H1 (cell line): ENCODE data around the gene CLEC10A. TPM values are rescaled to one million over a fixed set of nuclear protein-coding genes. Genes with fewer than 3 reads are reported as not detected.
A peak's percentile ranks its signal among the peaks of the same experiment; 100 is the strongest.

Experiments
- CTCF ChIA-PET: fragments of 300-600 bp; sonication (Branson Sonifier 250); formaldehyde crosslinking; loops from one replicate; lab custom pipeline; 2021; ENCODE audit not compliant: partially characterized antibody; lab: Charles Lee
- POLR2A ChIA-PET: fragments of 300-600 bp; sonication (Branson Sonifier 250); formaldehyde crosslinking; loops from one replicate; lab custom pipeline; 2021; ENCODE audit warnings: inconsistent platforms; ENCODE audit not compliant: partially characterized antibody; lab: Charles Lee
- DNase-seq, 2 experiments: peaks; one replicate each; pipeline versions ENCODE4 v3.0.0 to v3.0.0-alpha.2; 2010 to 2022; ENCODE audit warnings: low spot score in 2 of 2, low read depth in 1 of 2, mixed read lengths in 1 of 2
- FAIRE-seq: peaks from 2 replicates; lab custom pipeline; 2011; peaks lifted over from hg19 to GRCh38; lab: Jason Lieb, UNC
- H2AFZ ChIP-seq: 2 replicates; pipeline ENCODE4 v1.8.1; 2012; ENCODE audit warnings: low read length, inconsistent platforms
- H2AK5ac ChIP-seq: 2 replicates; pipeline ENCODE4 v1.6.1; 2013; ENCODE audit warnings: low read depth, low read length
- H2BK120ac ChIP-seq: replicated peaks from 2 replicates; pipeline ENCODE3; 2013; ENCODE audit warnings: low read depth, low read length, inconsistent platforms
- H2BK12ac ChIP-seq: 2 replicates; pipeline ENCODE4 v1.6.1; 2013; ENCODE audit warnings: low read depth, low read length
- H2BK15ac ChIP-seq: 2 replicates; pipeline ENCODE4 v1.6.1; 2013; ENCODE audit warnings: low read length
- H2BK20ac ChIP-seq: 2 replicates; pipeline ENCODE4 v1.6.1; 2013; ENCODE audit warnings: low read length
- H2BK5ac ChIP-seq: 2 replicates; pipeline ENCODE4 v1.6.1; 2013; ENCODE audit warnings: low read depth, low read length
- H3K14ac ChIP-seq: 2 replicates; pipeline ENCODE4 v1.6.1; 2013; ENCODE audit warnings: inconsistent platforms; ENCODE audit not compliant: insufficient read length
- H3K18ac ChIP-seq: 2 replicates; pipeline ENCODE4 v1.6.1; 2013; ENCODE audit warnings: low read length; ENCODE audit errors: extremely low read depth
- H3K23ac ChIP-seq: 2 replicates; pipeline ENCODE4 v1.6.1; 2013; ENCODE audit warnings: inconsistent platforms; ENCODE audit not compliant: insufficient read length
- H3K23me2 ChIP-seq: 2 replicates; pipeline ENCODE4 v1.6.1; 2013; ENCODE audit warnings: low read depth, low read length
- H3K27ac ChIP-seq: 2 replicates; pipeline ENCODE4 v1.6.1; 2011; ENCODE audit warnings: low read depth, low read length, inconsistent platforms
- H3K27me3 ChIP-seq, 4 experiments: replicated peaks in 1 of 4; 1 replicate in 1 of 4; 2 replicates in 3 of 4; pipeline versions ENCODE4 v1.6.1 to v1.8.1; 2011 to 2013; ENCODE audit warnings: low read length in 3 of 4, mild to moderate bottlenecking in 3 of 4, inconsistent platforms in 2 of 4, mixed read lengths in 2 of 4, moderate library complexity in 1 of 4; ENCODE audit not compliant: control insufficient read depth in 3 of 4, insufficient read depth in 3 of 4; ENCODE audit errors: extremely low read depth in 1 of 4
- H3K36me3 ChIP-seq, 4 experiments: 2 replicates each; pipeline versions ENCODE4 v1.6.1 to v1.8.1; 2011 to 2013; ENCODE audit warnings: mild to moderate bottlenecking in 4 of 4, low read length in 3 of 4, moderate library complexity in 2 of 4, control low read depth in 1 of 4, inconsistent platforms in 1 of 4; ENCODE audit not compliant: insufficient read depth in 4 of 4, control insufficient read depth in 2 of 4
- H3K4ac ChIP-seq: replicated peaks from 2 replicates; pipeline ENCODE3; 2013; ENCODE audit warnings: low read length, low read depth, mixed read lengths, inconsistent platforms; ENCODE audit not compliant: insufficient read length
- H3K4me1 ChIP-seq, 4 experiments: replicated peaks in 1 of 4; 1 replicate in 1 of 4; 2 replicates in 3 of 4; pipeline versions ENCODE4 v1.6.1 to v1.8.1; 2011 to 2013; ENCODE audit warnings: low read length in 3 of 4, inconsistent platforms in 2 of 4, mixed read lengths in 1 of 4; ENCODE audit not compliant: insufficient read depth in 4 of 4, control insufficient read depth in 3 of 4
- H3K4me2 ChIP-seq, 2 experiments: 2 replicates each; pipeline versions ENCODE4 v1.6.1 to v1.8.1; 2011 to 2013; ENCODE audit warnings: low read depth in 2 of 2, low read length in 2 of 2, control low read depth in 1 of 2, inconsistent platforms in 1 of 2, mild to moderate bottlenecking in 1 of 2; ENCODE audit not compliant: insufficient read depth in 1 of 2
- H3K4me3 ChIP-seq, 4 experiments: fragments of 200-600, 300-600 bp in 1 of 4; sonication (generic), shearing (Covaris generic), sonication (Bioruptor Twin) in 1 of 4; 2 replicates each; pipeline versions ENCODE4 v1.5.1 to v1.8.1; 2011 to 2016; ENCODE audit warnings: low read length in 4 of 4, low read depth in 3 of 4, control low read depth in 2 of 4, inconsistent platforms in 2 of 4, mild to moderate bottlenecking in 2 of 4, mixed read lengths in 1 of 4, moderate library complexity in 1 of 4; ENCODE audit not compliant: insufficient read depth in 2 of 4; ENCODE audit errors: extremely low read depth in 1 of 4
- H3K56ac ChIP-seq: replicated peaks from 2 replicates; pipeline ENCODE3; 2013; ENCODE audit warnings: low read depth, mild to moderate bottlenecking, mixed read lengths, low read length, inconsistent platforms; ENCODE audit not compliant: insufficient read length
- H3K79me1 ChIP-seq: 2 replicates; pipeline ENCODE4 v1.6.1; 2013; ENCODE audit warnings: low read depth, low read length, control low read depth
- H3K79me2 ChIP-seq, 2 experiments: 2 replicates each; pipeline versions ENCODE4 v1.6.1 to v1.8.1; 2012 to 2013; ENCODE audit warnings: low read length in 2 of 2, mild to moderate bottlenecking in 2 of 2, inconsistent platforms in 1 of 2; ENCODE audit not compliant: insufficient read depth in 2 of 2, control insufficient read depth in 1 of 2
- H3K9ac ChIP-seq, 4 experiments: replicated peaks in 1 of 4; 1 replicate in 1 of 4; 2 replicates in 3 of 4; pipeline versions ENCODE4 v1.6.1 to v1.8.1; 2011 to 2013; ENCODE audit warnings: low read depth in 3 of 4, low read length in 3 of 4, control low read depth in 2 of 4, mild to moderate bottlenecking in 2 of 4, moderate library complexity in 2 of 4, inconsistent platforms in 1 of 4; ENCODE audit errors: extremely low read depth in 1 of 4
- H3K9me3 ChIP-seq, 2 experiments: 2 replicates each; pipeline versions ENCODE4 v1.6.1 to v1.8.1; 2012 to 2013; ENCODE audit warnings: mild to moderate bottlenecking in 2 of 2, moderate library complexity in 2 of 2, control low read depth in 1 of 2, inconsistent platforms in 1 of 2, low read depth in 1 of 2, low read length in 1 of 2, mixed read lengths in 1 of 2; ENCODE audit not compliant: insufficient read depth in 2 of 2
- H4K20me1 ChIP-seq, 2 experiments: replicated peaks in 1 of 2; 2 replicates each; pipeline versions ENCODE3 to v1.8.1; 2011 to 2013; ENCODE audit warnings: inconsistent platforms in 2 of 2, low read length in 2 of 2, mild to moderate bottlenecking in 1 of 2; ENCODE audit not compliant: insufficient read depth in 2 of 2, control insufficient read depth in 1 of 2
- H4K5ac ChIP-seq: 2 replicates; pipeline ENCODE4 v1.6.1; 2013; ENCODE audit warnings: low read length, low read depth, mixed read lengths, inconsistent platforms; ENCODE audit not compliant: insufficient read length
- H4K8ac ChIP-seq: 2 replicates; pipeline ENCODE4 v1.8.0; 2013; ENCODE audit warnings: mild to moderate bottlenecking, moderate library complexity, low read length, inconsistent platforms; ENCODE audit not compliant: insufficient read depth; ENCODE audit errors: extremely low read depth
- H4K91ac ChIP-seq: replicated peaks from 2 replicates; pipeline ENCODE3; 2013; ENCODE audit warnings: low read length, mixed read lengths, inconsistent platforms; ENCODE audit not compliant: insufficient read length
- ASH2L ChIP-seq: fragments of 200-600, 300-600 bp; sonication (generic); IDR thresholded peaks from one replicate; pipeline ENCODE4 v1.7.1; 2017; ENCODE audit warnings: low read length
- EZH2 ChIP-seq: fragments of 200-600 bp; sonication (generic); IDR thresholded peaks from 2 replicates; pipeline ENCODE4 v1.7.1; 2012; ENCODE audit warnings: low read depth, mild to moderate bottlenecking, moderate library complexity, low read length, inconsistent platforms; ENCODE audit not compliant: severe bottlenecking
- GTF2F1 ChIP-seq: IDR thresholded peaks from 2 replicates; pipeline ENCODE4 v1.6.1; 2012; ENCODE audit warnings: low read depth, low read length, improper control_type of control experiment, borderline replicate concordance
- NANOG ChIP-seq: IDR thresholded peaks from 2 replicates; pipeline ENCODE4 v1.6.1; 2011; ENCODE audit warnings: low read length, low read depth, mild to moderate bottlenecking, inconsistent platforms; ENCODE audit not compliant: insufficient read depth, poor library complexity, severe bottlenecking
- PHF8 ChIP-seq: fragments of 200-600 bp; sonication (generic); conservative IDR thresholded peaks from 2 replicates; pipeline ENCODE4 v1.7.1; 2012; ENCODE audit warnings: low read depth, mild to moderate bottlenecking, inconsistent platforms, low read length, moderate library complexity
- POLR2A ChIP-seq, 2 experiments: IDR thresholded peaks; 1 replicate in 1 of 2; 2 replicates in 1 of 2; pipeline ENCODE4 v1.6.1; 2011; ENCODE audit warnings: low read depth in 2 of 2, low read length in 2 of 2, mild to moderate bottlenecking in 2 of 2; ENCODE audit errors: control extremely low read depth in 1 of 2
- RAD21 ChIP-seq, 2 experiments: IDR thresholded peaks in 1 of 2; conservative IDR thresholded peaks in 1 of 2; 2 replicates each; pipeline ENCODE4 v1.6.1; 2011; ENCODE audit warnings: low read depth in 2 of 2, low read length in 2 of 2, improper control_type of control experiment in 1 of 2, inconsistent platforms in 1 of 2, mild to moderate bottlenecking in 1 of 2, moderate library complexity in 1 of 2
- TAF1 ChIP-seq: IDR thresholded peaks from 2 replicates; pipeline ENCODE4 v1.6.1; 2011; ENCODE audit warnings: mild to moderate bottlenecking, low read depth, low read length
- USF2 ChIP-seq: IDR thresholded peaks from 2 replicates; pipeline ENCODE4 v1.6.1; 2011; ENCODE audit warnings: low read length, improper control_type of control experiment
- ZNF274 ChIP-seq: IDR thresholded peaks from 2 replicates; pipeline ENCODE4 v1.7.0; 2012; ENCODE audit warnings: low read length, borderline replicate concordance; ENCODE audit errors: extremely low read depth
- WGBS, 2 experiments: shearing (Covaris generic) in 1 of 2; methylation state at CpG; one replicate each; pipeline versions ENCODE4 v1.1.6 to v1.1.7; 2013 to 2015; ENCODE audit warnings: low lambda C conversion rate in 2 of 2, mixed read lengths in 2 of 2, inconsistent platforms in 1 of 2, low coverage in 1 of 2, missing lambda C conversion rate in 1 of 2; ENCODE audit not compliant: insufficient replicate concordance in 2 of 2, insufficient coverage in 1 of 2, insufficient read length in 1 of 2; ENCODE audit errors: extremely low coverage in 1 of 2, missing lambda C conversion rate in 1 of 2; 5-methylcytosine and 5-hydroxymethylcytosine counted together
- polyA plus RNA-seq, 7 experiments: library from polyadenylated mRNA; depleted of rRNA in 3 of 7; stranded (reverse) in 5 of 7; unstranded in 2 of 7; fragments of >200 nt in 5 of 7; fragments of 200-250 nt in 2 of 7; gene quantifications; 1 replicate in 5 of 7; 2 replicates in 1 of 7; 4 replicates in 1 of 7; pipeline versions ENCODE4 v1.2.1 to v1.2.3, GENCODE V29; 2011 to 2013; ENCODE audit warnings: missing spikeins in 2 of 7, mixed read lengths in 2 of 7
- total RNA-seq: library from RNA; stranded (reverse); fragmentation: NEBNext Ultra II Directional; extraction: Animal tissue kit (Norgen Biotek cat#: 25700); gene quantifications from 2 replicates; pipeline ENCODE4 v1.2.1, GENCODE V29; 2021
- TF ChIP-seq, protein P1 (sequence below): IDR thresholded peaks from 2 replicates; pipeline ENCODE4 v1.6.1; 2012; ENCODE audit warnings: inconsistent platforms

CLEC10A gene
- total and polyA plus RNA-seq, 2 of the 8 experiments (the other 6 are each of a cell fraction or from before 2014, with no cell fraction given), result not detected

DNA sequence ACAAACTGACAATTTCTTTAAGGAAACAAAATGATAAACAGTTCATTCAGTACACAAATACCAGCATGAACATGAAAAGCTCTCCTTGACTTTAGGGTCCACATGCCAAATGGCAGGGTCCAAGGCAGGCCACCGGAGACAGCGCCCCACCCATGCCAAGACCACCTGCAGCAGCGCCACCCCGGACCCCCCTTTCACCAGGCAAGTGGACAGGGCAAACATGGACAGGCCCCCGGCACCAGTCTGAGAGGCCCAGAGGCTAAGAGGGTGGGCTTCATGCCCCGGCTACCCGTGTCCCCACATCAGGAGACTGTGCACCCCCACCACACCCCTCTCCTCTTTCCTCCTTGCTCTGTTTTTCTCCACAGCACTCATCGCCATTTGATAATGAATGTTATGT, 49.3 kb upstream of the CLEC10A start:
- H2AFZ ChIP-seq, result no peak overlapping the region
- no peak overlapping the region for H3K56ac ChIP-seq
- H3K9me3 ChIP-seq, result no peaks in the 10 kb centered on the region
- H4K8ac ChIP-seq, result no peak overlapping the region
- WGBS, 2 experiments, result 92% methylated on average over 8 of the region's 8 CpGs; no CpG with 5 or more reads in 1 of the 2 experiments
- no peak overlapping the region for H2BK20ac ChIP-seq
- no peak overlapping the region for H3K23ac ChIP-seq
- TF ChIP-seq TAF1 (no peak), ASH2L (no peak), RAD21 (IDR thresholded peaks at IDR 0.05 in 1 of 2, conservative IDR thresholded peaks at IDR 0.05 in 1 of 2; ENCODE audit: low read depth in 2 of 2, low read length in 2 of 2) (no peak), PHF8 (no peak), NANOG (no peak), GTF2F1 (no peak), POLR2A (IDR thresholded peaks at IDR 0.05; ENCODE audit: control extremely low read depth in 1 of 2, low read depth in 2 of 2, low read length in 2 of 2) (no peak), USF2 (no peak), EZH2 (no peak), ZNF274 (no peak)
- TF ChIP-seq, protein P1, sequence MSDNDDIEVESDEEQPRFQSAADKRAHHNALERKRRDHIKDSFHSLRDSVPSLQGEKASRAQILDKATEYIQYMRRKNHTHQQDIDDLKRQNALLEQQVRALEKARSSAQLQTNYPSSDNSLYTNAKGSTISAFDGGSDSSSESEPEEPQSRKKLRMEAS, result no peak
- TF ChIP-seq, all 59 proteins: peak for 0
- Histone ChIP-seq H3K27me3 (no peaks in the 10 kb centered on the region; a peak in 1 of 7 replicates), H2BK15ac (peak overlapping the region; percentile 83; the same call in 1 of the 2 replicates), H3K18ac (no peak overlapping the region), H3K4me1 (peaks cover 10 to 30% (median 22%) of the 10 kb centered on the region in 4 experiments), H3K4ac (no peak overlapping the region), H2BK5ac (no peak overlapping the region), H3K23me2 (no peaks in the 10 kb centered on the region), H3K79me1 (no peaks in the 10 kb centered on the region), H4K91ac (no peak overlapping the region), H3K36me3 (no peaks in the 10 kb centered on the region), H3K4me2 (peak overlapping the region in 1 of 2 experiments; percentile 18; a peak in 1 of 4 replicates), H3K4me3 (no peak overlapping the region), H2BK12ac (peak overlapping the region; percentile 90; the same call in 1 of the 2 replicates), H3K27ac (no peak overlapping the region), H3K9ac (no peak overlapping the region), H2AK5ac (no peak overlapping the region), H4K20me1 (no peaks in the 10 kb centered on the region), H2BK120ac (no peak overlapping the region), H3K14ac (no peak overlapping the region), H3K79me2 (no peaks in the 10 kb centered on the region), H4K5ac (no peak overlapping the region)
- ChIA-PET CTCF (interaction anchor here (1.2 to 9.2 kb wide), 6 partner anchors 6 to 84 kb away, joined by 4 to 48 read pairs (median 7); partner anchors contain the start of gene ASGR2), POLR2A (interaction anchor here (0.7 kb wide), 2 partner anchors 12 to 181 kb away, joined by 3 to 4 read pairs; no protein-coding TSS in a partner anchor)
- DNase-seq (no peak), FAIRE-seq (no peak)
